NCI-H774 (cell line): ENCODE measurements around the gene SHB.
"Not testable (repeated sequence)": the region's sequence is repeated elsewhere in the genome, so short reads cannot be mapped to it uniquely, and the experiment has no call there.

Experiments used
- DNase-seq: peaks from one replicate; lab custom pipeline; 2025; lab: John Stamatoyannopoulos, UW

Gene SHB

DNA sequence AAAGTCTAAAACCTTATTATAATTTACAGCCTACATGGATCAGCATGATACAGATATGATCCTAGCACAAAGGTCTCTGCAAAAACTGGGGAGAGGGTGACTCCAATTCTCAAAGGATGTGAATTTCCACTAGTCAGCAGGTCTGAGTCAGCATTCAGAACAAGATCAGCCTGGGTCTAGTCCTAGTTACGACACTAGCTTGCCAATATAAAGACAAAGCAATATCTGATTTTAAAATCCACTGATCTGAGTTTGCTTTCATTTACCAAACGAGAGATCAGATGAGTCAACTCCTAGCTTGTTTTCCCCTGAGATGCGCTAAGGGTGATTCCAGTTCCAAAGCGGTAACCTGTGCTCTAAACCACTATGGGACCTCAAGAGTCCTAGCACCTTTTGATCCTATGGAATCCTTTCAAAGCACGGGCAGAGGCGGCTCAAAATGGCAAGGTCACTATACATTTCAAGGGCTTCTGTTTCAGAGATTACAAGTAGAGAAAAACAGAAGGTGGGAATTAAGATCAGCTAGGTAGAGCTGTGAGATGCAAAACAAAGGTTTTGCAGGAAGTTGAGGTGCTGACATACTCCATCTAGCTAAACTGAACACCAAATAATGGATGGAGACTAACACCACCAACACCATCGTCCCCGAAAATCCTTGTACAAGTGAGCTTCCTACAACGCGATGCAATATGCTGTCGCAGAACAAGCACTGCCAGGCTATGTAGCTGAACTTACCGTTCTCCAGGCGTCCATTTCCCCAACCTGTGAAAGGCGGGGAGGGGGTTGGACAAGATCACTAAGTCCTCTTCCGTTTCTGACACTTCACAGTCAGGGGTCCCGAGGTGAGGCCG lies 166.0 kb downstream of the SHB start:
- no peak for DNase-seq

GRCh38 chr9:37902131-37902530 lies 166.9 kb downstream of the SHB start:
- no peak for DNase-seq

DNA sequence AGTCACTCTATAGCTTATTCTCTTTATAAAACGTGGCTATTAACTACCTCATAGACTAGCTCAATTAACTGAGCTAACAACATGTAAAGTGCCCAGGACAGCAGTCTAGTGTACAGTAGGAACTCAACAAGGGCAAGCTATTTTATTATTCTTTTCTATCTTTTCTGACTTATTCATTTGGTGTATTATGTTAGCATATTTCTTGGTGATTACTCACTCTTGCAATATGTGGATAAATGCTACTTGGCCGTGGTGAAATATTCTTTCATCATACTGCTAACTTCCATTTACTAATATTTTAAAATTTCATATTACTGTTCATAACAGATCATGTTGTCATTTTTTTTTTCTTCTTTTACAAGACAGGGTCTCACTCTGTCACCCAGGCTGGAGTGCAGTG lies 170.0 kb downstream of the SHB start:
- no peak for DNase-seq

- no peak for DNase-seq
These were observed 171.4 kb downstream of the SHB start for GRCh38 chr9:37897665-37898064.

- DNase-seq, result no peak
These were observed 177.0 kb downstream of the SHB start for GRCh38 chr9:37892063-37892462.

- DNase-seq, result not testable (repeated sequence)
These were observed 178.0 kb downstream of the SHB start for GRCh38 chr9:37891042-37891441.

GRCh38 chr9:37889536-37889935 lies 179.5 kb downstream of the SHB start:
- DNase-seq, result no peak

DNA sequence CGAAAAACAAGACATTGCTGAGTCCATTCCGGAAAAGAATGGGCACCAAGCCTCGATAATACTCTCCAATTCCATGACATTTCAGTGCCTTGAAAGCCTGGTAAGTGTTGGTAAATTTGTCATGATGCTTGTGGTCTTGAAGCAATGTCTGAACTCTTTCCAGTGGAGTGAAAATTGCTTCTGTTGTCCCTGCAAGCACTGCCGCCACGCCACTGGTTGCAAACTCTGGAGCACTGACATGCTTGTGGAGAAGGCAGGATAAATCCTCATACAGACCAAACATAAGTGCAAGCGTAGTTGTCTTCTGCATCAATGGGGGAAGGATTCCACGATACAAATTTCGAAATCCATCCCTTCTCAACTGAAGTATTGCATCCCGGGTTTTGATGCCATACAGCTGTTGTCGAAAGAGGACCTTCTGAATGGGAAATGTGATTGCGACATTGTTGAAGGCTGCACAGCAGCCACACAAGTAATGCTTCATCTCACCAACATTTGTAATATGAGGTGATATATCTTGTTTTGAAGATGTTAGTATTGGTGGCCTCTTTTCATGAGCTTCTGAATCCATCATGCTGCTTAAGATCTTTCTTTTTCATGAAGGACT lies 180.9 kb downstream of the SHB start:
- DNase-seq, result not testable (repeated sequence)

DNA sequence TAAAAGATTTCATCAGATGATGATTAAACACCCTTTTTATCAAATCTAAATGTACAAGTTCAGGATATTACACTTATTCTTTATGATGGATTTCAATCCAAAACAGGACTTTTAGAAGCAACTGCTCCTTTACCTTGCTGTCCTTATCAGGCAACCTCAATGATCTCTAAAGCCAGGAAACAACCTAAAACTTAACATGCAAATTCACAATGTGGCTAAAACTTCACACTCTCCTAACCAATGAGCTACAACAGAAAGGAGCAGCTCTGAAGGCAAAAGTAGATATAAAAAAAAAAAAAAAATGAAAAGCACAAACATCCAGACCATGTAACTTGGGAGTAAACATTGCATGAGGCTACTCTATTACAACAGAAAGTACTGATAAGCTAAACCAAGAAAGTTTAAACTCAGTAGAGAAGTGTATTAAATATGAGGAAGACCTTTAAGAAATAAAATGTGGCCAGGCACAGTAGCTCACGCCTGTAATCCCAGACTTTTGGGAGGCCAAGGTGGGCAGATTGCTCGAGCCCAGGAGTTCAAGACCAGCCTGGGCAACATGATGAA lies 188.0 kb downstream of the SHB start:
- DNase-seq, result no peak

DNA sequence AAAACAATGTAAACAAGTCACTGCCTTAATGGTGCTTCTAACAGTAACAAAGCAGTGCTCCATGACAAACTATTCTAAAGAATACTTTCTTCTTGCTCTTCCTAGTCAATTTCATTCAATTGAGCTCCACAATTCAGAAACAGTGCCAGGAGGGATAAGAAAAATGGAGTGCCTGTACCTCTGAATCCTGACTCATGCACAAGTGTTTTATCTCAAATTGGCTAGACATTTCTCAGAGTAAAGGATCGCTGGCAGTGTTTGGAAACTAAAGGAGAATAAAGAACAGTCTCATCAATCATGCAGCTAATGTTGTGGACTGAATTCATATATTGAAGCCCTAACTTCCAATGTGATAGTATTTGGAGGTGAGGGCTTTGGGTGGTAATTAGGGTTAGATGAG lies 192.7 kb downstream of the SHB start:
- no peak for DNase-seq

DNA sequence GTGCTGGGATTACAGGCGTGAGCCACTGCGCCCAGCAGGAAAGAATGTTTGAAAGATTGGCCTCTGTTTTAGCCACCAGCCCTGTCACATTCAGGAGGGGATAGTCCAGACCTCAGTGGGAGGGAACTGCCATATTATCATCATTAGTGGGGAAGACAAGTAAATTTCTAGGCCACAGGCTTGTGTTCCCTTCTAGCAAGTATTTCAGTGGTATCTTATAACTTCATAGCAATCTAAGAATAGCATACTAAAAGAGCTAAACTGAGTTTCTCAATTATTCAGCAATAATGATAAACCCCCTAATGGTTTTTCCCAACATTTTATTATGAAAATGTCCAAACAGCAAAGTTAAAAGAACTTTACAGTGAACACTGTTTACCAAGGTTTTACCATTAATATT lies 195.1 kb downstream of the SHB start:
- DNase-seq, result no peak

DNA sequence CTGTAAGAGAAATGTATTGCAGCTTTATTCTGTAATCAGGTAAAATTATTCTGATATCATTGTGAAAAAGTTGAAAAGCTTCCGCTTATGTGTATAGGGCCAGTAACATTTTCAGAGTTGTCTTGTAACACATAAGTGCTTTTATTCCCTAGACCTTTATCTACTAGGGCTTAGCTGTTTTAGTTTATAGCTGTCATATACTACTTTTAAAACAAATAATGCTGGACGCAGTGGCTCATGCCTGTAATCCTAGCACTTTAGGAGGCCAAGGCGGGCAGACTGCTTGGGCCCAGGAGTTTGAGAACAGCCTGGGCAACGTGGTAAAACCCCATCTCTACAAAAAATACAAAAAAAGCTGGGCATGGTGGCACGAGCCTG lies 198.2 kb downstream of the SHB start:
- DNase-seq, result no peak

DNA sequence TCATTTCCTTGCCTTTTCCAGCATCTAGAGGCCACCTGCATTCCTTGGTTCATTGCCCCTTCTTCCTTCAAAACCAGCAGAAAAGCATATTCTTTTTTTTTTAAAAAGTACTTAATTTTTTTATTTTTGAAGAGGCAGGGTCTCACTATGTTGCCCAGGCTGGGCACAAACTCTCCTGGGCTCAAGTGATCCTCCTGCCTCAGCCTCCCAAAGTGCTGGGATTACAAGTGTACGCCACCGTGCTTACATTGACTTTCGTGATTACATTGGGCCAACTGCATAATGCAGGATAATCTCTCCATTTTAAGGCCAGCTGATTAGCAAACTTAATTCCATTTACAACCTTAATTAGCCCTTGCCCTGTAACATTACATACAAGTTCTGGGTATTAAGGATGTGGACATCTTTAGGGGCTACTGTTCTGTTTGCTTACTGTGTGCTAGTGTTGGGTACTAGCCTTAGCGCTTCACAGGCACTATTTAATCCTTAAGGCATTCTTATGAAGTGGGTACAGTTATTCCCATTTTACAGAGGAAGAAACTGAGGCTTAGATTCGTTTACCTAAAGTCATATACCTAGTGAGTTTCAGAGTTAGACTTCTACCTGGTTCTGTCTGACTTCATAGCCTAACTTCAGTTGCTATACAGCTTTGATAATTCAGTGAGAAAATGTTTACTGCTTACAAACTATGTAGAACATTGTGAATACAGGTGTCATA lies 198.8 kb downstream of the SHB start:
- no peak for DNase-seq
